ENCODE data around the gene VAPB. TPM values are rescaled to one million over a fixed set of nuclear protein-coding genes. Genes with fewer than 3 reads are reported as not detected.
"Not testable (repeated sequence)": the region's sequence is repeated elsewhere in the genome, so short reads cannot be mapped to it uniquely, and the experiment has no call there.

VAPB gene
- total RNA-seq, 8 experiments from 2014 or later, result 11.2 to 30.0 (median 23.1) TPM

GRCh38 chr20:58366866-58367265 lies 22.2 kb upstream of the VAPB start:
- no peak overlapping the region for H3K27ac ChIP-seq
- ATAC-seq (replicated peaks in 6 of 8), result no peak
- peaks cover 14 to 19% of the 10 kb centered on the region in 2 donors for H3K4me1 ChIP-seq (replicated peaks in 1 of 2)
- H3K4me3 ChIP-seq, result no peak overlapping the region
- WGBS, 10 experiments, result 67 to 100% (median 90%) methylated on average over 1 to 3 of the region's 3 CpGs; no CpG with 5 or more reads in 1 of the 10 experiments
- in situ Hi-C loops (cut with MboI; ENCODE audit: low pct_unique_long_range_greater_than_20kb in 2 of 9, low sequenced_read_pairs in 9 of 9, unreplicated experiment in 9 of 9), result no loop called here

- H3K27ac ChIP-seq, result no peak overlapping the region
- in situ Hi-C loops (cut with MboI; ENCODE audit: low pct_unique_long_range_greater_than_20kb in 2 of 9, low sequenced_read_pairs in 9 of 9, unreplicated experiment in 9 of 9), result no loop called here
- peak in 5 of 8 experiments; percentile 56 to 68 (median 60) for ATAC-seq (replicated peaks in 6 of 8)
- H3K4me1 ChIP-seq (replicated peaks in 1 of 2), result peaks cover 16 to 35% of the 10 kb centered on the region in 2 donors
- no peak overlapping the region for H3K4me3 ChIP-seq
- 8 to 74% (median 26%) methylated on average over 2 to 9 of the region's 9 CpGs for WGBS, 10 experiments
Observed at GRCh38 chr20:58372806-58373205, 16.2 kb upstream of the VAPB start.

DNA sequence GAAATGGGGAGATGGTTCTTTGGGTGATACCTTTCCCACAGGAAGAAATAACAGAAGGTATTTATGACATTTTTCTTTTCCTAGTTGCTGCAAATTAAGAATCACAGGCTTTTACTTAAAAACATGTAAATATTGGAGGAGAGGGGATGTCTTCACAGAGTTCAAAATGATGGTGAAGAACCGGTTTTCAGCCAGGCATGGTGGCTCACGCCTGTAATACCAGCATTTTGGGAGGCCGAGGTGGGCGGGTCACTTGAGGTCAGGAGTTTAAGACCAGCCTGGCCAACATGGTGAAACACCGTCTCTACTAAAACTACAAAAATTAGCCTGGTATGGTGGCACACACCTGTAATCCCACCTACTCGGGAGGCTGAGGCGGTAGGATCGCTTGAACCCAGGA lies 15.7 kb upstream of the VAPB start:
- 50 to 100% (median 88%) methylated on average over 1 to 5 of the region's 8 CpGs; no CpG with 5 or more reads in 1 of the 10 experiments for WGBS, 10 experiments
- ATAC-seq (replicated peaks in 6 of 8), result not testable (repeated sequence)

DNA sequence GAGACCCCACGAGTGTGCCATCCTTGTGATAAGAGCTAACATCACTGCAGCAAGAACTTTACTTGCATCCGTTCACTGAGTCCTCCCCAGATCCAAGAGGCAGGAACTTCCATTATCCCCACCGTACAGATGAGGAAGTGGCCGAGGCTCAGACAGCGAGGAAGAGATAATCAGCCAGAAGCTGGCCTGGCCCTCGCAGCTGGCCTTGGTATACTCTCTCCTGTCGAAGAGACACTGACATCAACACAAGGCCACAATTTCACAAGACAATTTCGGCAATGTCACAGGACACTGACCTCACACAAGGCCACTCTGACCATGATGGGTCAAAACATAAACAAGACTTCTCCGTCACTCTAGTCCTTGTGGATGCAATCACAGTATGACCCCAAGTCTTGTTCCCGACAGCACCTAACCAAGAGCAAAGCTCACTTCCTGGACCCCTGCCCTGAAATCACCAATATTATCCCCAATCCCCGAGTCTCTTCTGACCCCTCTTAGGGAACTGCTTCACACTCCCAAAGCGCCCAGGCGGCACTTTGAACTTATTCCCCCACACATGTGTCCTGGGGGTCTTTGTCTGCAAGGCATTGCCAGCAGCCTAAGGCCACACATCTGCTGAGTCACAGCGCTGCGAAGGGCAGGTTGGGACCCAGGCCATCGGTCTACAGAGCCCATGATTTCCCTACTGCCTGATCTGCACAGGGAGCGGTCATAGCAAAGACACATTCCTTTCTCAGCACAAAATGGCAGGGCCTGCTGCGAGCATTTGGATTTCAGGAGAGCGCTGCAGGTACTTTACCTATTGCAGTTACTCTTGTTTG lies 14.8 kb upstream of the VAPB start:
- no peak overlapping the region for H3K27ac ChIP-seq
- peak in 3 of 8 experiments; percentile 38 to 44 (median 44) for ATAC-seq (replicated peaks in 6 of 8)
- WGBS, 10 experiments, result 65 to 100% (median 76%) methylated on average over 2 to 10 of the region's 19 CpGs; no CpG with 5 or more reads in 1 of the 10 experiments
- H3K4me1 ChIP-seq (replicated peaks in 1 of 2), result peaks cover 16 to 43% of the 10 kb centered on the region in 2 donors
- in situ Hi-C loops (cut with MboI; ENCODE audit: low pct_unique_long_range_greater_than_20kb in 2 of 9, low sequenced_read_pairs in 9 of 9, unreplicated experiment in 9 of 9), result no loop called here
- no peak overlapping the region for H3K4me3 ChIP-seq

More for the DNA sequence above, 15.7 kb upstream of the VAPB start:
- H3K4me3 ChIP-seq; in situ Hi-C loops (cut with MboI; ENCODE audit: low pct_unique_long_range_greater_than_20kb in 2 of 9, low sequenced_read_pairs in 9 of 9, unreplicated experiment in 9 of 9); H3K27ac ChIP-seq: not testable (repeated sequence)
- H3K4me1 ChIP-seq (replicated peaks in 1 of 2), result peaks cover 16 to 35% of the 10 kb centered on the region in 2 donors

DNA sequence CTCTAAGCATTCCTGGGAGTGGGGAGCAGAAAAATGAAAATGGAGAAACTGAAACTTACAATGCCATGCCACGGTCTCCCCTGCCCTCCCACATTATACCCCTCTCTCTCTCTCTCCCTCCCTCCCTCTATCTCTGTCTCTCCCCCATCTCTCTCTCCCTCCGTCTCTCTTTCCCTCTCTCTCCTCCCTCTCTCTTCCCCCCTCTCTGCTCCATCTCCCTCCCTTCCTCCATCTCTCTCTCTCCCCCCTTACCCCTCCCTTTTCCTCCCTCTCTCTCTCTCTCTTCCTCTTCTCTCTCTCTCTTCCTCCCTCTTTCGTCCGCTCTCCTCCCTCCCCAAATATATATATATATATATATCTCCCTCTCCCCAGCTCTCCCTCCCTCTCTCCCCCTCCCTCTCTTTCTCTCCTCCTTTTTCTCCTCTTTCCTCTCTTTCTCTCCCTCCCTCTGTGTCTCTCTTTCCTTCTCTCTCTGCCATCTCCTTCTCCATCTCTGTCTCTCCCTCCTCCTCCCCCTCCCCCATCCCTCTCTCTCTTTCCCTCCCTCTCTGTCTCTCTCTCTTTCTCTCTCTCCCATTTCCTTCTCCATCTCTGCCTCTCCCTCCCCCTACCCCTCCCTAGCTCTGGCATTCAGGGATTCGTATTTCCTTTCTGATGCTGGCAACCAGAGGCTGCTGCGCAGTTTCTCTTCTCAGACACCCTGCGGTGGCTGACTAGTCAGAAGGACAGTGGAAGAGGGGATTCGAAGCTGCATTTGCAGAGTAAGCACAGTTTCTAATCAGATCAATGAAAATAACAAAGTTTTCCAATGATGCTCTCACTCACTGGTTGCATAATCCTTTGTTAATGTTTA lies 13.9 kb upstream of the VAPB start:
- in situ Hi-C loops (cut with MboI; ENCODE audit: low pct_unique_long_range_greater_than_20kb in 2 of 9, low sequenced_read_pairs in 9 of 9, unreplicated experiment in 9 of 9), result no loop called here
- WGBS, 10 experiments, result 4 to 60% (median 17%) methylated on average over 1 to 4 of the region's 8 CpGs; no CpG with 5 or more reads in 5 of the 10 experiments
- Histone ChIP-seq H3K4me1 (replicated peaks in 1 of 2) (peaks cover 16 to 45% of the 10 kb centered on the region in 2 donors), H3K27ac (peak overlapping the region in 1 of 2 donors; percentile 25), H3K4me3 (no peak overlapping the region)
- peak in 7 of 8 experiments; percentile 25 to 75 (median 65) for ATAC-seq (replicated peaks in 6 of 8)

DNA sequence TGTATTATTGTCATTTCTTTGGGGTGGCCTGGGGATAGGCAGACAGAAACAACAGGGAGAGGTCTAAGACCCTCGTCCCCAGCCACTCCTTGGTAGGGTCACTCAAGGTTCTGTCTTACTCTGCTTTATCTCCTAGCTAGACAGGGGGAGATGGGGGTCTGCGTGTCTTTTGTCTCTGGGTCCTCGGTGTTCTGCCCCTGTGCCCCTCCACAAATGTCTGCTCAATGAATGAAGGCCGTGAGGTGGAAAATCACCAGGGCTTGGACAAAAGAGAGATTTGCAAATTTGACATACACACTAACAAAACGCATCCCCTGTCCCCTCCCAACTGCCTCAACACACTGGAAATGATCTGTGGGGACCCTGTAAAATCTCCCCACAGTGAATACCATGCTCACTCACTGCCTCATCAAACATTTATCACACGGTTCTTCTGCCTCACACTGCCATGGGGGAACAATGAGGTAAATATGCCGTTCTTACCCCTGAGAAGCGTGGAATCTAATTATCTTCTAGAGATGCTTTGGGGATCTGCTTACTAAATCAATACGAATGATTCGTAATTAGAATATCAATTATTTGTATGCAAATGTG lies 13.2 kb upstream of the VAPB start:
- Histone ChIP-seq H3K4me1 (replicated peaks in 1 of 2) (peaks cover 16 to 45% of the 10 kb centered on the region in 2 donors), H3K4me3 (no peak overlapping the region), H3K27ac (peak overlapping the region in 1 of 2 donors; percentile 25)
- in situ Hi-C loops (cut with MboI; ENCODE audit: low pct_unique_long_range_greater_than_20kb in 2 of 9, low sequenced_read_pairs in 9 of 9, unreplicated experiment in 9 of 9), result no loop called here
- 0 to 72% (median 40%) methylated on average over 1 to 6 of the region's 10 CpGs; no CpG with 5 or more reads in 1 of the 10 experiments for WGBS, 10 experiments
- peak in 5 of 8 experiments; percentile 29 to 66 (median 60) for ATAC-seq (replicated peaks in 6 of 8)

DNA sequence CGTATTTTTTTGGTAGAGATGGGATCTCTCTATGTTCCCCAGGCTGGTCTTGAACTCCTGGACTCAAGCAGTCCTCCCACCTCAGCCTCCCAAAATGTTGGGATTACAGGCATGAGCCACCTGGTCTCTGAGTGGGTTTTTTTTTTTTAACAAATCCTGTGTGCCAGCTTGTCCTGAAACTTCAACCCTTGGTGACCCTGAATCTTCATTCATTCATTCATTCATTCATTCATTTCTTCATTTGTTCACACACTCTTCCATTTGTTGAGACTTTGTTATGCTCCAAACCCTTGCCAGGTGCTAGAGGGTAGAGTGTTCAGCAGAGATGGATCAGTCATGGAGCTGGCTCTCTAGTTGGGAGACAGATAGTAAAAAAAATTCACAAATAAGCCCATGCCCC lies 12.0 kb upstream of the VAPB start:
- in situ Hi-C loops (cut with MboI; ENCODE audit: low pct_unique_long_range_greater_than_20kb in 2 of 9, low sequenced_read_pairs in 9 of 9, unreplicated experiment in 9 of 9), result no loop called here
- ATAC-seq (replicated peaks in 6 of 8), result no peak
- WGBS, 10 experiments, result 20 to 100% methylated on average over 1 of the region's 1 CpG; no CpG with 5 or more reads in 8 of the 10 experiments
- Histone ChIP-seq H3K27ac (no peak overlapping the region), H3K4me3 (no peak overlapping the region), H3K4me1 (replicated peaks in 1 of 2) (peaks cover 16 to 45% of the 10 kb centered on the region in 2 donors)

GRCh38 chr20:58377766-58378401 lies 11.1 kb upstream of the VAPB start:
- in situ Hi-C loops (cut with MboI; ENCODE audit: low pct_unique_long_range_greater_than_20kb in 2 of 9, low sequenced_read_pairs in 9 of 9, unreplicated experiment in 9 of 9), result no loop called here
- Histone ChIP-seq H3K4me3 (no peak overlapping the region), H3K27ac (no peak overlapping the region), H3K4me1 (replicated peaks in 1 of 2) (peaks cover 13 to 36% of the 10 kb centered on the region in 2 donors)
- WGBS, 10 experiments, result 9 to 100% (median 80%) methylated on average over 1 to 4 of the region's 7 CpGs; no CpG with 5 or more reads in 1 of the 10 experiments
- no peak for ATAC-seq (replicated peaks in 6 of 8)

GRCh38 chr20:58378704-58379103 lies 10.3 kb upstream of the VAPB start:
- no peak for ATAC-seq (replicated peaks in 6 of 8)
- H3K4me3 ChIP-seq, result no peak overlapping the region
- 39 to 93% (median 63%) methylated on average over 1 to 3 of the region's 3 CpGs; no CpG with 5 or more reads in 1 of the 10 experiments for WGBS, 10 experiments
- H3K4me1 ChIP-seq (replicated peaks in 1 of 2), result peaks cover 13 to 31% of the 10 kb centered on the region in 2 donors
- in situ Hi-C loops (cut with MboI; ENCODE audit: low pct_unique_long_range_greater_than_20kb in 2 of 9, low sequenced_read_pairs in 9 of 9, unreplicated experiment in 9 of 9), result no loop called here
- H3K27ac ChIP-seq, result no peak overlapping the region

DNA sequence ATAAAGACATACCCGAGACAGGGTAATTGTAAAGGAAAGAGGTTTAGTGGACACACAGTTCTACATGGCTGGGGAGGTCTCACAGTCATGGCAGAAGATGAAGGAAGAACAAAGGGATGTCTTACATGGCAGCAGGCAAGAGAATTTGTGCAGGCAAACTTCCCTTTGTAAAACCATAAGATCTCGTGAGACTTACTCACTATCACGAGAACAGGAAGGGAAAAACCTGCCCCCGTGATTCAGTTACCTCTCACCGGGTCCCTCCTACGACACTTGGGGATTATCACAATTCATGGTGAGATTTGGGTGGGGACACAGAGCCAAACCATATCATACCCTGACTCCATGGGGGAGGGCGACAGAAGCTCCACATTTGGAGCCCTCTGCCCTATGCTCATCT lies 7.4 kb upstream of the VAPB start:
- in situ Hi-C loops (cut with MboI; ENCODE audit: low pct_unique_long_range_greater_than_20kb in 2 of 9, low sequenced_read_pairs in 9 of 9, unreplicated experiment in 9 of 9), result no loop called here
- 34 to 100% (median 93%) methylated on average over 1 to 7 of the region's 7 CpGs; no CpG with 5 or more reads in 2 of the 10 experiments for WGBS, 10 experiments
- Histone ChIP-seq H3K27ac (no peak overlapping the region), H3K4me1 (replicated peaks in 1 of 2) (peaks cover 0 to 10% of the 10 kb centered on the region in 2 donors), H3K4me3 (no peak overlapping the region)
- ATAC-seq (replicated peaks in 6 of 8), result no peak

DNA sequence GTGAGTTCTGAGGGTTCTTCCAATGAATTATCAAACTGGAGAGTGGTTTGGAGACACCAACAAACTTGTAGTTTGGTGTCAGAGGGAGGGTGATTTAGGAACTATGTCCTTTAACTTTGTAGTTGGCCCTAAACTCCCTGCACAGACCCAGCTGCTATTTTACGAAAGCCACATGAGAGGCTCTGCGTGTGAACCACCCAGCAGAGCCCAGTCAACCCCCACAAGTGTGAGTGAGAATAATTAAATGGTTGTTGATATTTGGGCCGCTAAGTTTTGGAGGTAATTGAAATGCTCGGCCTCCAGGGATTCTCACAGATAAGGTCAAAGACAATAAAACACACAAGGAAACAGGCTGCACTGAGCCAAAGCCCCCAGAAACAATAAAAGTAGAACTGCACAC lies 6.9 kb upstream of the VAPB start:
- 45 to 100% (median 94%) methylated on average over 1 to 4 of the region's 4 CpGs; no CpG with 5 or more reads in 3 of the 10 experiments for WGBS, 10 experiments
- in situ Hi-C loops (cut with MboI; ENCODE audit: low pct_unique_long_range_greater_than_20kb in 2 of 9, low sequenced_read_pairs in 9 of 9, unreplicated experiment in 9 of 9), result no loop called here
- Histone ChIP-seq H3K4me1 (replicated peaks in 1 of 2) (peaks cover 0 to 10% of the 10 kb centered on the region in 2 donors), H3K27ac (no peak overlapping the region), H3K4me3 (no peak overlapping the region)
- ATAC-seq (replicated peaks in 6 of 8), result no peak

DNA sequence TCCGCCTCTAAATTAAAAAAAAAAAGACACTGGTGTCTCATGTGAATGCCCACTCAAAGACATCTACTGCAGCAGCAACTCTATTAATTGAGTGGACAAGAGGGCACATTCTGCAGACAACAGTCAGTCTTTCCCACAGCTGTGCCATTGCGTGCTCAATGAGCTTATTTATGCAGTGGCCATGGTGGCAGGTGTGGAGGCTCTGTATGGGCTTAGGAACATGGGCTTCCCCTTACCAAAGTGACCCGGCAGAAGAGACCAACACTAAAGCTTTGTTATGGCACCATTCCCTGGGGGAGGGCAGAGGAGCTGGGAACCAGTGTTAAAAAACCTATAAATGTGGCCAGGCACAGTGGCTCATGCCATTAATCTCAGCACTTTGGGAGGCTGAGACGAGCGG lies 4.2 kb upstream of the VAPB start:
- WGBS, 10 experiments, result 51 to 100% (median 90%) methylated on average over 2 to 4 of the region's 5 CpGs; no CpG with 5 or more reads in 3 of the 10 experiments
- peaks cover under 1% of the 10 kb centered on the region in 2 donors for H3K4me1 ChIP-seq (replicated peaks in 1 of 2)

More for the DNA sequence above, 4.2 kb upstream of the VAPB start:
- in situ Hi-C loops (cut with MboI; ENCODE audit: low pct_unique_long_range_greater_than_20kb in 2 of 9, low sequenced_read_pairs in 9 of 9, unreplicated experiment in 9 of 9), result no loop called here
- Histone ChIP-seq H3K27ac (no peak overlapping the region), H3K4me3 (no peak overlapping the region)
- ATAC-seq (replicated peaks in 6 of 8), result no peak
